Measurements from ENCODE around the gene ZBTB20. TPM values are rescaled to one million over a fixed set of nuclear protein-coding genes. Genes with fewer than 3 reads are reported as not detected.

The ZBTB20 gene
- total RNA-seq, 1 experiment from 2014 or later: 26.5 TPM

- TF ChIP-seq, protein P1, sequence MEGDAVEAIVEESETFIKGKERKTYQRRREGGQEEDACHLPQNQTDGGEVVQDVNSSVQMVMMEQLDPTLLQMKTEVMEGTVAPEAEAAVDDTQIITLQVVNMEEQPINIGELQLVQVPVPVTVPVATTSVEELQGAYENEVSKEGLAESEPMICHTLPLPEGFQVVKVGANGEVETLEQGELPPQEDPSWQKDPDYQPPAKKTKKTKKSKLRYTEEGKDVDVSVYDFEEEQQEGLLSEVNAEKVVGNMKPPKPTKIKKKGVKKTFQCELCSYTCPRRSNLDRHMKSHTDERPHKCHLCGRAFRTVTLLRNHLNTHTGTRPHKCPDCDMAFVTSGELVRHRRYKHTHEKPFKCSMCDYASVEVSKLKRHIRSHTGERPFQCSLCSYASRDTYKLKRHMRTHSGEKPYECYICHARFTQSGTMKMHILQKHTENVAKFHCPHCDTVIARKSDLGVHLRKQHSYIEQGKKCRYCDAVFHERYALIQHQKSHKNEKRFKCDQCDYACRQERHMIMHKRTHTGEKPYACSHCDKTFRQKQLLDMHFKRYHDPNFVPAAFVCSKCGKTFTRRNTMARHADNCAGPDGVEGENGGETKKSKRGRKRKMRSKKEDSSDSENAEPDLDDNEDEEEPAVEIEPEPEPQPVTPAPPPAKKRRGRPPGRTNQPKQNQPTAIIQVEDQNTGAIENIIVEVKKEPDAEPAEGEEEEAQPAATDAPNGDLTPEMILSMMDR (conservative IDR thresholded peaks at IDR 0.05): no peak
- TF ChIP-seq EZH2 (IDR thresholded peaks at IDR 0.05; ENCODE audit: low read depth): no peak
- no peaks in the 10 kb centered on the region for H3K27me3 ChIP-seq (ENCODE audit: insufficient read depth, low read depth)
- no peaks in the 10 kb centered on the region for H3K79me2 ChIP-seq (ENCODE audit: low read depth)
- no TSS peak for BruUV-seq (replicated peaks)
- H3K27ac ChIP-seq: no peak overlapping the region
- no peaks in the 10 kb centered on the region for H3K36me3 ChIP-seq (ENCODE audit: low read depth)
- no peaks in the 10 kb centered on the region for H3K9me2 ChIP-seq (ENCODE audit: insufficient read depth)
- no peak overlapping the region for H3K4me2 ChIP-seq
- ChIA-PET CTCF (no interaction called here), POLR2A (ENCODE audit: unreplicated experiment) (no interaction called here)
- H3K4me1 ChIP-seq (replicated peaks; ENCODE audit: insufficient read depth): no peaks in the 10 kb centered on the region
- no peak overlapping the region for H2AFZ ChIP-seq
- DNase-seq: no peak
- no peaks in the 10 kb centered on the region for H3K9me3 ChIP-seq (ENCODE audit: insufficient read depth, low read depth)
- intact Hi-C loops (cut with micrococcal nuclease; ENCODE audit: unreplicated experiment): no loop called here
- no peaks in the 10 kb centered on the region for H3F3A ChIP-seq (ENCODE audit: insufficient read depth, low read depth)
- no peak overlapping the region for H3K4me3 ChIP-seq
- no peaks in the 10 kb centered on the region for H4K20me1 ChIP-seq (ENCODE audit: insufficient read depth)
These were observed 142.6 kb downstream of the ZBTB20 start for GRCh38 chr3:115004201-115005140.

GRCh38 chr3:114998971-114999579 is 148.0 kb downstream of the ZBTB20 start:
- DNase-seq: no peak
- no peaks in the 10 kb centered on the region for H3K9me2 ChIP-seq (ENCODE audit: insufficient read depth)
- no peak overlapping the region for H3K4me2 ChIP-seq
- no peaks in the 10 kb centered on the region for H3K36me3 ChIP-seq (ENCODE audit: low read depth)
- H3K9me3 ChIP-seq (ENCODE audit: insufficient read depth, low read depth): no peaks in the 10 kb centered on the region
- ChIA-PET CTCF (no interaction called here), POLR2A (ENCODE audit: unreplicated experiment) (no interaction called here)
- no peaks in the 10 kb centered on the region for H3K27me3 ChIP-seq (ENCODE audit: insufficient read depth, low read depth)
- H4K20me1 ChIP-seq (ENCODE audit: insufficient read depth): no peaks in the 10 kb centered on the region
- no peaks in the 10 kb centered on the region for H3K79me2 ChIP-seq (ENCODE audit: low read depth)
- no peaks in the 10 kb centered on the region for H3K4me1 ChIP-seq (replicated peaks; ENCODE audit: insufficient read depth)
- H3K4me3 ChIP-seq: no peak overlapping the region
- no peaks in the 10 kb centered on the region for H3F3A ChIP-seq (ENCODE audit: insufficient read depth, low read depth)
- no TSS peak for BruUV-seq (replicated peaks)
- H2AFZ ChIP-seq: no peak overlapping the region
- TF ChIP-seq, protein P1 (conservative IDR thresholded peaks at IDR 0.05): no peak
- TF ChIP-seq EZH2 (IDR thresholded peaks at IDR 0.05; ENCODE audit: low read depth): no peak
- intact Hi-C loops (cut with micrococcal nuclease; ENCODE audit: unreplicated experiment): no loop called here
- H3K27ac ChIP-seq: no peak overlapping the region

GRCh38 chr3:114994554-114995341 is 152.3 kb downstream of the ZBTB20 start:
- BruUV-seq (replicated peaks): no TSS peak
- Histone ChIP-seq H3K4me1 (replicated peaks; ENCODE audit: insufficient read depth) (no peaks in the 10 kb centered on the region), H2AFZ (no peak overlapping the region), H3K27ac (no peak overlapping the region), H3F3A (ENCODE audit: insufficient read depth, low read depth) (no peaks in the 10 kb centered on the region), H3K36me3 (ENCODE audit: low read depth) (no peaks in the 10 kb centered on the region), H3K79me2 (ENCODE audit: low read depth) (no peaks in the 10 kb centered on the region), H3K4me2 (no peak overlapping the region), H3K9me2 (ENCODE audit: insufficient read depth) (no peaks in the 10 kb centered on the region), H3K9me3 (ENCODE audit: insufficient read depth, low read depth) (0 out of 2 replicates have a peak, but pooled peaks cover 3% of the 10 kb centered on the region), H3K27me3 (ENCODE audit: insufficient read depth, low read depth) (no peaks in the 10 kb centered on the region), H3K4me3 (no peak overlapping the region), H4K20me1 (ENCODE audit: insufficient read depth) (no peaks in the 10 kb centered on the region)
- ChIA-PET CTCF (no interaction called here), POLR2A (ENCODE audit: unreplicated experiment) (no interaction called here)
- TF ChIP-seq, protein P1 (conservative IDR thresholded peaks at IDR 0.05): no peak
- no peak for TF ChIP-seq EZH2 (IDR thresholded peaks at IDR 0.05; ENCODE audit: low read depth)
- no peak for DNase-seq
- intact Hi-C loops (cut with micrococcal nuclease; ENCODE audit: unreplicated experiment): no loop called here

All from PC-9 (cell line).